ENCODE data around the gene ANKRD30A. TPM values are rescaled to one million over a fixed set of nuclear protein-coding genes. Genes with fewer than 3 reads are reported as not detected.

Gene ANKRD30A
- total RNA-seq, 4 donors from 2014 or later, result not detected

DNA sequence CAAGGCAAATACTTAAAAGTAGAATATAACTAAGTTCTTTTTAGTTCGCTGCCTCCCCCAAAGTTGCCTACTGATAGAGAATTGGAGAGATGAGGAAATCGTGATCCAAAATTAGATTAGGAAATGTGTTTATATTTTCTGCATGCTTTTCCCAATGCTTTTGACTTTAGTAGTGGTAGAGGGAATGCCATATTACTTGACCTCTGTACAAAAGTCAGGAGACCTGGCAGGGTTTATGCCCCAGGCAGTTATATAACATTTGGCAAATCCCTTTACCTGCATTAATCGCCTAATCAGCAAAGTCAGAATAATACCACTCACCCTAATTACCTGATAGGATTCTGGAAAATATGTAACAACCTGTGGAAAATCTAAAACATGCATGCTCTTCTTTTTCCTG lies 142.9 kb downstream of the ANKRD30A start:
- Histone ChIP-seq H3K27me3 (no peaks in the 10 kb centered on the region), H3K4me3 (no peak overlapping the region), H3K27ac (no peak overlapping the region), H3K9me3 (no peaks in the 10 kb centered on the region), H3K4me1 (no peaks in the 10 kb centered on the region), H3K36me3 (no peaks in the 10 kb centered on the region)
- no peak for TF ChIP-seq POLR2A (IDR thresholded peaks at IDR 0.05)
- TF ChIP-seq, protein P1, sequence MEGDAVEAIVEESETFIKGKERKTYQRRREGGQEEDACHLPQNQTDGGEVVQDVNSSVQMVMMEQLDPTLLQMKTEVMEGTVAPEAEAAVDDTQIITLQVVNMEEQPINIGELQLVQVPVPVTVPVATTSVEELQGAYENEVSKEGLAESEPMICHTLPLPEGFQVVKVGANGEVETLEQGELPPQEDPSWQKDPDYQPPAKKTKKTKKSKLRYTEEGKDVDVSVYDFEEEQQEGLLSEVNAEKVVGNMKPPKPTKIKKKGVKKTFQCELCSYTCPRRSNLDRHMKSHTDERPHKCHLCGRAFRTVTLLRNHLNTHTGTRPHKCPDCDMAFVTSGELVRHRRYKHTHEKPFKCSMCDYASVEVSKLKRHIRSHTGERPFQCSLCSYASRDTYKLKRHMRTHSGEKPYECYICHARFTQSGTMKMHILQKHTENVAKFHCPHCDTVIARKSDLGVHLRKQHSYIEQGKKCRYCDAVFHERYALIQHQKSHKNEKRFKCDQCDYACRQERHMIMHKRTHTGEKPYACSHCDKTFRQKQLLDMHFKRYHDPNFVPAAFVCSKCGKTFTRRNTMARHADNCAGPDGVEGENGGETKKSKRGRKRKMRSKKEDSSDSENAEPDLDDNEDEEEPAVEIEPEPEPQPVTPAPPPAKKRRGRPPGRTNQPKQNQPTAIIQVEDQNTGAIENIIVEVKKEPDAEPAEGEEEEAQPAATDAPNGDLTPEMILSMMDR (IDR thresholded peaks at IDR 0.05), result no peak
- no peak for DNase-seq
- intact Hi-C loops (cut with DNase I; ENCODE audit: low total_unique reads), result no loop called here

DNA sequence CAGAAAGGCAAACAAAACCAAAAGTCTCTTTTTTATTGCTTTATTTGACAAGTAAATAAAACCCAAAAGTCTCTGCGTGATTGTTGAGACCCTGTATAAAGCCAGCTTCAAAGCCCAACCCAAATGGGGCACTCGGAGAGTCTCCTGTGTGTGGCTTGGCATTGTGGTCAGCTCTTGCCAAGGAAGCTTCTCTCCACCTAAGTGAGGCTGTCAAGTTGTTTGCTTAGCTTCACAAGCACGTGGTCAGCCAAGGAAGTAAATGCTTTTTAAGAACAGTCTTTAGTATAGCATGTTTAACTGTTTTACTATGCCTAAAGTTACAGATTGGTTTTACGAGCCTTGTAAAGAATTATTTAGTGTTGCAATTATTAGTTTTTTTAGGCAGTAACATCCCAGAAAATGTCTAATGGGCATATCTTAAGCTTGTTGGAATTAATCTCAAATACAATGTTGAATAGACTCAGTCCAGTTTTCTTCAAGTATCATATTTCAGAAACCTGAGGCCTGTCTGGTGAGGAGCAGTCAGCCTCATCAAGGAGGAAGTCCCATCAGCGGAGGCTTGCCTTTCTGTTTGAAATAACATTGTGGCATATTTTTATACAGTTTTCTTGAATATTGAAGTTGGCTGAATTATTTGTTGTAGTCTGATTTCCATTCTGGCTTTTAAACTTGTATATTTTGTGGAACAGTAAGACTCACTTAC lies 144.3 kb downstream of the ANKRD30A start:
- intact Hi-C loops (cut with DNase I; ENCODE audit: low total_unique reads), result no loop called here
- no peak for TF ChIP-seq POLR2A (IDR thresholded peaks at IDR 0.05)
- TF ChIP-seq, protein P1 (IDR thresholded peaks at IDR 0.05), result no peak
- no peak for DNase-seq
- Histone ChIP-seq H3K27ac (peak overlapping the region in 1 of 2 donors; percentile 26), H3K27me3 (no peaks in the 10 kb centered on the region), H3K36me3 (no peaks in the 10 kb centered on the region), H3K9me3 (no peaks in the 10 kb centered on the region), H3K4me1 (no peaks in the 10 kb centered on the region), H3K4me3 (no peak overlapping the region)

DNA sequence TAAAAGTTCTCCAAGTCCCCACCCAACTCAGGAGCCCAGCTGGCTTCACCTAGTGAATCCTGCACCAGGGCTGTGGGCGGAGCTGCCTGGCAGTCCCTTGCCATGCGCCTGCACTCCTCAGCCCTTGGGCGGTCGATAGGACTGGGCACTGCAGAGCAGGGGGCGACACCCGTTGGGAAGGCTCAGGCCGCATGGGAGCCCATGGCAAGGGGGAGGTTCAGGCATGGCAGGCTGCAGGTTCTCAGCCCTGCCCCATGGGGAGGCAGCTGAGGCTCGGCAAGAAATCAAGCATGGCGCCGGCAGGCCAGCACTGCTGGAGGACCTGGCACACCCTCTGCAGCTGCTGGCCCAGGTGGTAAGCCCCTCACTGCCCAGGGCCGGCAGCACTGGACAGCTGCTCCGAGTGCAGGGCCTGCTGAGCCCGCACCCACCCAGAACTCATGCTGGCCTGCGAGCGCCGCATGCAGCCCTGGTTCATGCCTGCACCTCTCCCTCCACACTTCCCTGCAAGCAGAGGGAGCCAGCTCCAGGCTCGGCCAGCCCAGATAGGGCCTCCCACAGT lies 149.9 kb downstream of the ANKRD30A start:
- Histone ChIP-seq H3K9me3 (no peaks in the 10 kb centered on the region), H3K27me3 (no peaks in the 10 kb centered on the region), H3K4me1 (no peaks in the 10 kb centered on the region), H3K27ac (no peak overlapping the region), H3K4me3 (no peak overlapping the region), H3K36me3 (no peaks in the 10 kb centered on the region)
- intact Hi-C loops (cut with DNase I; ENCODE audit: low total_unique reads), result no loop called here
- no peak for TF ChIP-seq POLR2A (IDR thresholded peaks at IDR 0.05)
- TF ChIP-seq, protein P1 (IDR thresholded peaks at IDR 0.05), result no peak
- no peak for DNase-seq

DNA sequence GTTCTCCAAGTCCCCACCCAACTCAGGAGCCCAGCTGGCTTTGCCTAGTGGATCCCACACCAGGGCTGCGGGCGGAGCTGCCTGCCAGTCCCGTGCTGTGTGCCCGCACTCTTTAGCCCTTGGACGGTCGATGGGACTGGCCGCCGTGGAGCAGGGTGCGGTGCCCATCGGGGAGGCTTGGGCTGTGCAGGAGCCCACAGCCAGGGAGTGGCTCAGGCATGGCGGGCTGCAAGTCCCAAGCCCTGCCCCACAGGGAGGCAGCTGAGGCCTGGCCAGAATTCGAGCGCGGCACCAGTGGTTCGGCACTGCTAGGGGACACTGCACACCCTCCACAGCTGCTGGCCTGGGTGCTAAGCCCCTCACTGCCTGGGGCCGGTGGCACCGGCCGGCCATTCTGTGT lies 159.7 kb downstream of the ANKRD30A start:
- Histone ChIP-seq H3K4me3 (no peak overlapping the region), H3K36me3 (no peaks in the 10 kb centered on the region), H3K27ac (no peak overlapping the region), H3K27me3 (no peaks in the 10 kb centered on the region), H3K4me1 (no peaks in the 10 kb centered on the region), H3K9me3 (no peaks in the 10 kb centered on the region)
- DNase-seq, result no peak
- TF ChIP-seq POLR2A (IDR thresholded peaks at IDR 0.05), result no peak
- TF ChIP-seq, protein P1 (IDR thresholded peaks at IDR 0.05), result no peak
- intact Hi-C loops (cut with DNase I; ENCODE audit: low total_unique reads), result no loop called here

DNA sequence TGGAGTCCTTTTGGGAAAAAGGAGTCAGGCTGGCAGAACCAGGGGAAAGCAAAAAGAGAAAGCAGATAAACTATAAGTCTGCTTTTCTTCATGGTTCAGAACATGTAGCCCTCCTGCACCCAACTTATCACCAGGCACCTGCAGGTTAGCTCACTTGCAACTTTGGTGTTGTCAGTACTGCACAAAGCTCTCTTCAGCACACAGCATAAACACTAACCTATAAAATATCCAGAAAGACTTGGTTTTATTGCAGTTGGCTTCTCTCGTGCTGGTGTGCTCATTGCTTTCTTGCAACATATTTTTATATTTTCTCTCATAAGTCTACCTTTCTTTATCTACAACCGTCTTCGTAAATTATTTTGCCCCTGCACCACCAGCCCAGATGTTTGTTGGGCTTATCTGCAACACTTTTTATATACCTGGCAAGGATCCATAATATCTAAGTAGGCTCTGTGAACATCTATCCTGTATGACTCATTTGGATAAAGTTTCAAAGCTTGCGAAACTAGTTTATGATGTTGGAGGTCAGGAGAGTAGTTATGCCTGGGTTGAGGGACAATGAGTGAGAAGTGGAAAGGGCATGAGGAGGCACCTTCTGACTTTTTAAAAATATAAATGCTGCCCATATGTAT lies 164.6 kb downstream of the ANKRD30A start:
- Histone ChIP-seq H3K27me3 (no peaks in the 10 kb centered on the region), H3K9me3 (no peaks in the 10 kb centered on the region), H3K27ac (peak overlapping the region; percentile 55 to 56), H3K4me3 (no peak overlapping the region), H3K4me1 (no peaks in the 10 kb centered on the region), H3K36me3 (no peaks in the 10 kb centered on the region)
- TF ChIP-seq, protein P1 (IDR thresholded peaks at IDR 0.05), result no peak
- TF ChIP-seq POLR2A (IDR thresholded peaks at IDR 0.05), result no peak
- intact Hi-C loops (cut with DNase I; ENCODE audit: low total_unique reads), result no loop called here
- DNase-seq, result peak in 1 of 2 donors; percentile 65

All from uterus (tissue), 4 donors.